Ishikawa (cell line): Measurements from ENCODE around the gene NOX3.

Experiments
- CEBPB ChIP-seq: IDR thresholded peaks from 2 replicates; pipeline ENCODE4 v1.6.1; 2012
- CREB1 ChIP-seq: IDR thresholded peaks from 2 replicates; pipeline ENCODE4 v1.6.1; 2012; ENCODE audit warnings: low read depth
- EGR1 ChIP-seq: IDR thresholded peaks from 2 replicates; pipeline ENCODE4 v1.6.1; 2012
- EP300 ChIP-seq: IDR thresholded peaks from 2 replicates; pipeline ENCODE4 v1.6.1; 2012; ENCODE audit warnings: borderline replicate concordance
- FOXM1 ChIP-seq: IDR thresholded peaks from 2 replicates; pipeline ENCODE4 v1.6.1; 2012; ENCODE audit warnings: low read depth, borderline replicate concordance
- MAX ChIP-seq: IDR thresholded peaks from 2 replicates; pipeline ENCODE4 v1.6.1; 2012
- NFIC ChIP-seq: IDR thresholded peaks from 2 replicates; pipeline ENCODE4 v1.6.1; 2012
- RAD21 ChIP-seq: IDR thresholded peaks from 2 replicates; pipeline ENCODE4 v1.6.1; 2012; ENCODE audit warnings: low read depth
- REST ChIP-seq: IDR thresholded peaks from 2 replicates; pipeline ENCODE4 v1.6.1; 2012; ENCODE audit warnings: low read depth, mild to moderate bottlenecking
- TAF1 ChIP-seq: IDR thresholded peaks from 2 replicates; pipeline ENCODE4 v1.6.1; 2012; ENCODE audit warnings: low read depth, mild to moderate bottlenecking
- TCF12 ChIP-seq: IDR thresholded peaks from 2 replicates; pipeline ENCODE4 v1.6.1; 2012; ENCODE audit warnings: low read depth
- TEAD4 ChIP-seq: IDR thresholded peaks from 2 replicates; pipeline ENCODE4 v1.6.1; 2012
- USF1 ChIP-seq: IDR thresholded peaks from 2 replicates; pipeline ENCODE4 v1.6.1; 2012
- YY1 ChIP-seq: IDR thresholded peaks from 2 replicates; pipeline ENCODE4 v1.6.1; 2012; ENCODE audit warnings: low read depth
- ZBTB7A ChIP-seq: IDR thresholded peaks from 2 replicates; pipeline ENCODE4 v1.6.1; 2012; ENCODE audit warnings: low read depth

The NOX3 gene

GRCh38 chr6:155415953-155416352 is 39.7 kb downstream of the NOX3 start:
- TF ChIP-seq TCF12 (no peak), NFIC (no peak), CREB1 (no peak), REST (no peak), RAD21 (no peak), EP300 (no peak), FOXM1 (no peak), ZBTB7A (no peak)

GRCh38 chr6:155414049-155414448 is 41.6 kb downstream of the NOX3 start:
- no peak for TF ChIP-seq EGR1

- no peak for TF ChIP-seq CEBPB
- TF ChIP-seq REST = peak; percentile 75
Measured at GRCh38 chr6:155412335-155412734, 43.3 kb downstream of the NOX3 start.

- no peak for TF ChIP-seq TCF12
- TF ChIP-seq EP300 = no peak
- no peak for TF ChIP-seq REST
- no peak for TF ChIP-seq CEBPB
- no peak for TF ChIP-seq CREB1
- TF ChIP-seq EGR1 = no peak
- no peak for TF ChIP-seq TEAD4
- no peak for TF ChIP-seq RAD21
- no peak for TF ChIP-seq NFIC
- no peak for TF ChIP-seq MAX
Measured at GRCh38 chr6:155411154-155412052, 44.2 kb downstream of the NOX3 start.

- no peak for TF ChIP-seq RAD21
- TF ChIP-seq FOXM1 = no peak
- TF ChIP-seq YY1 = no peak
- TF ChIP-seq TAF1 = no peak
- TF ChIP-seq NFIC = no peak
- TF ChIP-seq ZBTB7A = no peak
- TF ChIP-seq TEAD4 = no peak
- no peak for TF ChIP-seq USF1
- TF ChIP-seq REST = no peak
- TF ChIP-seq EGR1 = no peak
- TF ChIP-seq EP300 = no peak
- no peak for TF ChIP-seq MAX
Measured at GRCh38 chr6:155409391-155409790, 46.2 kb downstream of the NOX3 start.
